Measurements from ENCODE around the gene ARHGAP24. TPM values are rescaled to one million over a fixed set of nuclear protein-coding genes. Genes with fewer than 3 reads are reported as not detected.

Gene ARHGAP24
- total and polyA plus RNA-seq, 8 donors: 22.0 to 35.0 (median 25.8) TPM

DNA sequence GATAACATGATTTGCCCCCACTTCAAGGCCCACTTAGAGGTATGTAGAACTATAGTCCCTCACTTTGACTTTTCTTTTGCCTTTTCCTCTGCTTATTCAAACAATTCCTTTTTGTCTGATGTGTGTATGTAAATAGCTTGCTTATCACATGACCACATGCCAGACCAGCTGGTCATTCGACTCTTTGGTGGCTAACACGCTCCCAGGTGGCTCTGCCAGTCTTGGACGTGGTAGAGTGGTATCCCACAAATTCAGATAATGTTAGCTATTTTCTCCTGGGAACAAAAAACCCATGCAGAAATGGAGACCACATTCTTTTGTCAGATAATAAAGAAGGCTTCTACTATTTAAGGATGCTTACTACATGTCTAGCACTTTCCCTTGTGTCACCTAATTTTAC lies 47.9 kb downstream of the ARHGAP24 start:
- Histone ChIP-seq H3K36me3 (no peaks in the 10 kb centered on the region), H3K27me3 (no peaks in the 10 kb centered on the region), H3K9me3 (no peaks in the 10 kb centered on the region), H3K4me1 (no peaks in the 10 kb centered on the region), H3K27ac (no peak overlapping the region), H3K4me3 (no peak overlapping the region)
- TF ChIP-seq, protein P1, sequence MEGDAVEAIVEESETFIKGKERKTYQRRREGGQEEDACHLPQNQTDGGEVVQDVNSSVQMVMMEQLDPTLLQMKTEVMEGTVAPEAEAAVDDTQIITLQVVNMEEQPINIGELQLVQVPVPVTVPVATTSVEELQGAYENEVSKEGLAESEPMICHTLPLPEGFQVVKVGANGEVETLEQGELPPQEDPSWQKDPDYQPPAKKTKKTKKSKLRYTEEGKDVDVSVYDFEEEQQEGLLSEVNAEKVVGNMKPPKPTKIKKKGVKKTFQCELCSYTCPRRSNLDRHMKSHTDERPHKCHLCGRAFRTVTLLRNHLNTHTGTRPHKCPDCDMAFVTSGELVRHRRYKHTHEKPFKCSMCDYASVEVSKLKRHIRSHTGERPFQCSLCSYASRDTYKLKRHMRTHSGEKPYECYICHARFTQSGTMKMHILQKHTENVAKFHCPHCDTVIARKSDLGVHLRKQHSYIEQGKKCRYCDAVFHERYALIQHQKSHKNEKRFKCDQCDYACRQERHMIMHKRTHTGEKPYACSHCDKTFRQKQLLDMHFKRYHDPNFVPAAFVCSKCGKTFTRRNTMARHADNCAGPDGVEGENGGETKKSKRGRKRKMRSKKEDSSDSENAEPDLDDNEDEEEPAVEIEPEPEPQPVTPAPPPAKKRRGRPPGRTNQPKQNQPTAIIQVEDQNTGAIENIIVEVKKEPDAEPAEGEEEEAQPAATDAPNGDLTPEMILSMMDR (IDR thresholded peaks at IDR 0.05): no peak
- intact Hi-C loops (cut with DNase I): no loop called here
- no peak for ATAC-seq
- DNase-seq: no peak

DNA sequence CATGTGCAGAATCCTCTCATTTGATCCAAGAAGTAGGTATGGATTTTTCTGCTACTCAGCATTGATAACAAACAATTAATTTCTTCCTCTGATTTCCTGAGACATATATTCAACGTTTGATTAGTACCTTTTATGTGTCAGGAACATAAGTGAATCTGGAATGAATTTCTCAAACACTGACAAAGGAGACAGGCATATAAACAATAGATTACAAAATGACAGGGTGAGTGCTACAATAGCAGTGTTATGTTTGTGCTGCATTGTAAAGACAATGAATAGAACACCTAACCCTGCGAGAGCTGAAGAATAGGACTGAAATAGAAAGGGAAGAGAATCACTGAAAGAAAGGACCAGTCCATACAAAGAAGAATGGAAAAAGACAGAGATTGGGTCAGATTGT lies 52.9 kb downstream of the ARHGAP24 start:
- Histone ChIP-seq H3K4me1 (peaks cover 0 to 4% of the 10 kb centered on the region in 2 donors), H3K27ac (no peak overlapping the region), H3K27me3 (no peaks in the 10 kb centered on the region), H3K9me3 (no peaks in the 10 kb centered on the region), H3K4me3 (no peak overlapping the region), H3K36me3 (no peaks in the 10 kb centered on the region)
- DNase-seq: no peak
- TF ChIP-seq, protein P1 (IDR thresholded peaks at IDR 0.05): no peak
- ATAC-seq: no peak
- intact Hi-C loops (cut with DNase I): no loop called here

DNA sequence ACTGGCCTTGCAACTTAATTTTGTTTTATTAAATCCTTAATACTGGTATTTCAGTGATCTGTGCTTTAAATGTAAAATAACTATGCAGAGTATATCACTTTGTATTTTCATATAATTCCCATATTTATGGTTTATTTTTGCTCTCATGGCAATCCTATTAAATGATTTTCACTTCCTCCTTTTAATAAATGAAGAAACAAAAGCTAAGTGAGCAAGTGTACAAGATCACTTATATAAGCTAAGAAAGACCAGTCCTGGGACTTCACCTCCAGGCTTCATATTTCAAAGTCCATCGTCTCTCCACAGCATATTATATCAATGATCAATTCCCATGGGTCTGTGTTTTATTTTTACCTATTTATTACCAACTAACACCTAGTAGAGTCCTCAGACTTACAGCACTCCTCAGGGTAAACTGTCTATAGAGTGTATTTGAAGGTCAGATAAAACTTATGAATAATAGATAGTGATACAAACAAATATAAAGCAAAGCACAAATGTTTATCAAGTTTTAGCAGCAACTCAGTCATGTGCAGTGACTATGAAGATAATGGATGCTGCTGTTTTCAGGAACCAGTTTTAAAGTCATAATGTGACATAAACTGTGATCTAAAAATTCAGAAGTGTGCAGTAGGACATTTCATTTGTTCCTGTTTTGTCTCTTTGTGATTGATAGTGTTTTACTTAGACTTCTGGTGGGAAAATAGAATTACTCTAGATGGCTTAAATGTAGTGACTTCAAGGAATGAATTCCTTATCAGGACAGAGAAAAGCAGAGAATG lies 56.8 kb downstream of the ARHGAP24 start:
- DNase-seq (no peak), ATAC-seq (no peak)
- H3K4me3 ChIP-seq: no peak overlapping the region
- TF ChIP-seq, protein P1 (IDR thresholded peaks at IDR 0.05): no peak
- no peak overlapping the region for H3K27ac ChIP-seq
- no peaks in the 10 kb centered on the region for H3K27me3 ChIP-seq
- H3K36me3 ChIP-seq: no peaks in the 10 kb centered on the region
- peaks cover 0 to 4% of the 10 kb centered on the region in 2 donors for H3K4me1 ChIP-seq
- H3K9me3 ChIP-seq: no peaks in the 10 kb centered on the region
- intact Hi-C loops (cut with DNase I): no loop called here

DNA sequence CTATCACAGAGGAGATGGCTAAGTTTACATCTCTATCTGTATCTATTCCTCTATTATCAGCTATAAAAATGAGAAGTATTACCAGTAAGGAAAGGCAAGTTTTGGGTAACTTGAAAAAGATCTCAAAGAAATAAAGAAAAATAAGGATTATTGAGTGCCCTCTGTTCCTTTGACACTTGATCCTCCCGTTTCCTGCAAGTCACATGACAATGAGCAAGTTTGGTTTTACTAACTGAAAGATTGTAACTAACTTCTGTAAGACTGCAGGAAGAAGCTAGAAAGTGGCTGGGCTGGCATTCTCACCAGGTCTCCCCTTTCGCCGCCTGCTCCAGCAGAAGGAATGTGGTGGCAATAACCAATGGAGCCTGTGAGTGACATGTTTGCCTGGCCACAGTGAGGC lies 59.2 kb downstream of the ARHGAP24 start:
- Histone ChIP-seq H3K27me3 (no peaks in the 10 kb centered on the region), H3K36me3 (no peaks in the 10 kb centered on the region), H3K27ac (no peak overlapping the region), H3K9me3 (no peaks in the 10 kb centered on the region), H3K4me1 (peaks cover 0 to 4% of the 10 kb centered on the region in 2 donors), H3K4me3 (no peak overlapping the region)
- DNase-seq (no peak), ATAC-seq (no peak)
- intact Hi-C loops (cut with DNase I): no loop called here
- TF ChIP-seq, protein P1 (IDR thresholded peaks at IDR 0.05): no peak

DNA sequence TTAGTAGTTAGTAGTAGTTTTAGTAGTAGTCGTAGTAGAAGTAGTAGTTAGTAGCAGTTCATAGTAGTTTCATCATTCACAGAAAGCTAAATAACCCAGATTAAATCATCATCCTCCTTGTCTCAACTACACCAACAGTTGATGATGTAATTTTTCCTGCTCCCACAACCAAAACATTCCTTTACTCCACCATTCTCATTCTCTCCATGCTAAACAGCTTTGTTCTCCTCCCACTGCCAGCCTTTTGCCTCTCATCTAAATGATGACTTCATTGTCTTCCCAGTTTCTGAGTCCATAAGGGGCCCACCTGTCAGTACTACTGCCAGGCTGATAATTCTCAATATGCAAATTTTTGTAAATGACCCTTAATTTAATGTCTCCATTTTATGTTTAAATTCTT lies 68.9 kb downstream of the ARHGAP24 start:
- no peaks in the 10 kb centered on the region for H3K27me3 ChIP-seq
- H3K36me3 ChIP-seq: no peaks in the 10 kb centered on the region
- intact Hi-C loops (cut with DNase I): no loop called here
- H3K4me1 ChIP-seq: no peaks in the 10 kb centered on the region
- ATAC-seq: no peak
- TF ChIP-seq, protein P1 (IDR thresholded peaks at IDR 0.05): no peak
- H3K9me3 ChIP-seq: no peaks in the 10 kb centered on the region
- H3K4me3 ChIP-seq: no peak overlapping the region
- DNase-seq: no peak
- H3K27ac ChIP-seq: no peak overlapping the region
